Keratinocyte (primary cell): ENCODE measurements around the gene ZNF121.
"Not testable (repeated sequence)": the region's sequence is repeated elsewhere in the genome, so short reads cannot be mapped to it uniquely, and the experiment has no call there.

ENCODE experiments used
- CTCF ChIP-seq, 3 experiments: IDR thresholded peaks in 1 of 3; conservative IDR thresholded peaks in 1 of 3; optimal IDR thresholded peaks in 1 of 3; 2 replicates in 2 of 3; 3 replicates in 1 of 3; pipeline versions ENCODE3 to v1.5.1; 2011; ENCODE audit warnings: low read length in 3 of 3, mild to moderate bottlenecking in 3 of 3, moderate library complexity in 2 of 3, control low read depth in 1 of 3, inconsistent platforms in 1 of 3; ENCODE audit not compliant: insufficient read depth in 2 of 3; ENCODE audit errors: extremely low read depth in 1 of 3
- EZH2 ChIP-seq: IDR thresholded peaks from one replicate; pipeline ENCODE4 v1.6.1; 2012; ENCODE audit warnings: inconsistent platforms, mild to moderate bottlenecking, low read length, moderate library complexity

GRCh38 chr19:9539921-9540320 lies 44.4 kb downstream of the ZNF121 start:
- TF ChIP-seq CTCF (optimal IDR thresholded peaks at IDR 0.05 in 1 of 3, IDR thresholded peaks at IDR 0.05 in 1 of 3, conservative IDR thresholded peaks at IDR 0.05 in 1 of 3; ENCODE audit: extremely low read depth in 1 of 3, insufficient read depth in 2 of 3, low read length in 3 of 3); EZH2: not testable (repeated sequence)
